GM18951 (cell line): ENCODE data around the gene PIANP.
"Not testable (repeated sequence)": the region's sequence is repeated elsewhere in the genome, so short reads cannot be mapped to it uniquely, and the experiment has no call there.

ENCODE experiments used
- POLR2A ChIP-seq: IDR thresholded peaks from 4 replicates; pipeline ENCODE4 v1.6.1; 2011; ENCODE audit warnings: mild to moderate bottlenecking; ENCODE audit not compliant: insufficient read length, insufficient read depth; ENCODE audit errors: extremely low read depth
- in situ Hi-C: fragments of 300-500 bp; cut with MboI; formaldehyde crosslinking; loops from one replicate; pipeline ENCODE4 v1.12.0; 2022; ENCODE audit warnings: low sequenced_read_pairs, mixed read lengths, inconsistent platforms; ENCODE audit not compliant: unreplicated experiment

PIANP gene

DNA sequence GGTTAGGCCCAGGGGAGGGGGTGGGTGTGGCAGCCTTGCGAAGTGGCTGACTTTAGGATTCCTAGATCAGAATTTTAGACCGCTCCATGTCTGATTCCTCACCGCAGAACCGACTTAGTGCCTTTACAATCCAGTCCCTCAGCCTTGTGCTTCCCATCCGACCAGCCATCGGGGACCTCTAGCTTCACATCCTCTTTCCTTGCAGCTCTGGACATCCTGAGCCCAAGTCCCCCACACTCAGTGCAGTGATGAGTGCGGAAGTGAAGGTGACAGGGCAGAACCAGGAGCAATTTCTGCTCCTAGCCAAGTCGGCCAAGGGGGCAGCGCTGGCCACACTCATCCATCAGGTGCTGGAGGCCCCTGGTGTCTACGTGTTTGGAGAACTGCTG lies 23.8 kb upstream of the PIANP start:
- in situ Hi-C loops = no loop called here
- no peak for TF ChIP-seq POLR2A

DNA sequence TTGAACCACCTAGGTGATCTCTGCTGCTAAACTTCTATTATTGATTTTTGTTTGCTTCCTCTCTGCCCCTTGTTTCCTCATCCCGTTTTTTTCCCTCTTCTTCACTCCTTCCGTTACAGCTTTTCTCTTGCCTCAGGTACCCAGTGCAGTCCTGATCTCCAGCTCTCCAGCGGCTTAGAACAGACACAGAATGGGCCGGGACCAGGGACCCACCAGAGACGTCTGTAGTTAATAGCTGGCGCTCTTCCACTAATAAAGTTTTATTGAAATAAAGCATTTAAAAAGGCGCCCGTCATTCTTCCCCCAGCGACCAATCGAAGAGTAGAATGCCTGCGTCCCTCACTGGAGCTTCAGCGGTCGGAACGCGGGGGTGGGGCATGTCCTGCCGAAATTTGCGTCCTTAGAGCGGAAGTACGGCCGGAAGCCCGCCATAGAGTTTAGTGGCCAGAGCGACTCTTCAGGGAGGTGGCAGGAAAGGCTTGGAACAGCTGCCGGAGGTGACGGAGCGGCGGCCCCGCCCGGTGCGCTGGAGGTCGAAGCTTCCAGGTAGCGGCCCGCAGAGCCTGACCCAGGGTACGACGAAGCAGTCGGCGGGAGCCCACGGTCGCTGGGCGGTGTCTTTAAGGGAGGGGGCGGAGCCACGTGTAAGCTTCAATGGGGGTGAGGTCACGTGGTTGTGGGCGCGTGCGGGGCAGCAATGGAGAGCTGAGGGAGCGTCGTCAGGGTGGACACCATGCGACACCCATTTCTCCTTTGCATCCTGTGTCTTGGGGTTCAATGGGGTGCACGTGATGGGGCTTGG lies 23.2 kb upstream of the PIANP start, which contains the start of gene COPS7A:
Gene COPS7A (plus strand): TSS at position 440 of the 802 bp plus-strand sequence. CDS start 611 bp downstream, outside the sequence.
- peak; percentile 83 for TF ChIP-seq POLR2A
- in situ Hi-C loops = no loop called here

DNA sequence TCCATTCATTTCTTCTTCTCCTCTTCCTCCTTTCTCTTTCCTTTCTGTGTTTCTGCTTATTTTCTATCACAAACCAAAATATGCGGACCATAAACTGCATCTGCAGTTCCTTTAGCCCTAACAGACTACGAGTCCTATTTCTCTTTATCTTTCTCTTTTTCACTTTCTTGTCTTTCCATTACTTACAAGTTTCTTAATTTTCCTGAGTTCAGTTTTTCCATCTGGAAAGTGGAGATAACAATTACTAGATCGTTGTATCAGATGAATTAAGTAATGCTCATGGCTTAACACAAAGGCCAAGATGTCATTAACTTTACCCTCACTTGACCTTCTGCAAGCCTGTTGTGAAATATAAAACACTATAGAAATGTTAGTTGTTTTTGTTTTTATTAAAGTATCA lies 22.2 kb upstream of the PIANP start:
- in situ Hi-C loops = no loop called here

DNA sequence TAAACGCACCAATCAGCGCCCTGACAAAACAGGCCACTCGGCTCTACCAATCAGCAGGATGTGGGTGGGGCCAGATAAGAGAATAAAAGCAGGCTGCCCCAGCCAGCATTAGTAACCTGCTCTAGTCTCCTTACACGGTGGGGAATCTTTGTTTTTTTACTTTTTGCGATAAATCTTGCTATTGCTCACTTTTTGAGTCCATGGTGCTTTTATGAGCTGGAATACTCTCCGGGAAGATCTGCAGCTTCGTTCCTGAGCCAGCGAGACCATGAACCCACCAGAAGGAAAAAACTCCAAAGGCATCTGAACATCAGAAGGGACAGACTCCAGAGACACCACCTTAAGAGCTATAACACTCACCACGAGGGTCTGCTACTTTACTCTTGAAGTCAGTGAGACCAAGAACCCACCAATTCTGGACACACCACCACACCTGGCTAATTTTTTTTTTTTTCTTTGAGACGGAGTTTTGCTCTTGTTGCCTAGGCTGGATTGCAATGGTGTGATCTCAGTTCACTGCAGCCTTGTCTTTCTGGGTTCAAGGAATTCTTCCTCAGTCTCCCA lies 16.3 kb upstream of the PIANP start:
- no peak for TF ChIP-seq POLR2A
- in situ Hi-C loops = no loop called here

More for the DNA sequence above, 22.2 kb upstream of the PIANP start:
- no peak for TF ChIP-seq POLR2A

DNA sequence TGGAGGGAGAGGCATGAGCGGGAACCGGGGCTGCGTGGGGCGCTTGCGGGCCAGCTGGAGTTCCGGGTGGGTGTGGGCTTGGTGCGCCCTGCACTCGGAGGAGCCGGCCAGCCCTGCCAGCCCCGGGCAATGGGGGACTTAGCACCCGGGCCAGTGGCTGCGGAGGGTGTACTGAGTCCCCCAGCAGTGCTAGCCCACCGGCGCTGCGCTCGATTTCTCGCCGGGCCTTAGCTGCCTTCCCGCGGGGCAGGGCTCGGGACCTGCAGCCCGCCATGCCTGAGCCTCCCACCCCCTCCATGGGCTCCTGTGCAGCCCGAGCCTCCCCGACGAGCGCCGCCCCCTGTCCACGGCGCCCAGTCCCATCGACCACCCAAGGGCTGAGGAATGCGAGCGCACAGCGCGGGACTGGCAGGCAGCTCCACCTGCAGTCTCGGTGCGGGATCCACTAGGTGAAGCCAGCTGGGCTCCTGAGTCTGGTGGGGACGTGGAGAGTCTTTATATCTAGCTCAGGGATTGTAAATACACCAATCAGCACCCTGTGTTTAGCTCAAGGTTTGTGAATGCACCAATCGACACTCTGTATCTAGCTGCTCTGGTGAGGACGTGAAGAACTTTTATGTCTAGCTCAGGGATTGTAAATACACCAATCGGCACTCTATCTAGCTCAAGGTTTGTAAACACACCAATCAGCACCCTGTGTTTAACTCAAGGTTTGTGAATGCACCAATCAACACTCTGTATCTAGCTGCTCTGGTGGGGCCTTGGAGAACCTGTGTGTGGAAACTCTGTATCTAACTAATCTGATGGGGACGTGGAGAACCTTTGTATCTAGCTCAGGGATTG lies 15.6 kb upstream of the PIANP start:
- in situ Hi-C loops = not testable (repeated sequence)

DNA sequence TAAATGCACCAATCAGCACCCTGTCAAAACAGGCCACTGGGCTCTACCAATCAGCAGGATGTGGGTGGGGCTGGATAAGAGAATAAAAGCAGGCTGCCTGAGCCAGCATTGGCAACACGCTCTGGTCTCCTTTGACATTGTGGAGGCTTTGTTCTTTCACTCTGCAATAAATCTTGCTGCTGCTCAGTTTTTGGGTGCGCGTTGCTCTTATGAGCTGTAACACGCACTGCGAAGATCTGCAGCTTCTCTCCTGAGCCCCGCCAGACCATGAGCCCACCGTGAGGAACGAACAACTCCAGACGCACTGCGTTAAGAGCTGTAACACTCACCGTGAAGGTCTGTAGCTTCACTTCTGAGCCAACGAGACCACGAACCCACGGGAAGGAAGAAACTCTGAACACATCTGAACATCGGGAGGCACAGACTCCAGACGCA lies 8.4 kb upstream of the PIANP start:
- no peak for TF ChIP-seq POLR2A

DNA sequence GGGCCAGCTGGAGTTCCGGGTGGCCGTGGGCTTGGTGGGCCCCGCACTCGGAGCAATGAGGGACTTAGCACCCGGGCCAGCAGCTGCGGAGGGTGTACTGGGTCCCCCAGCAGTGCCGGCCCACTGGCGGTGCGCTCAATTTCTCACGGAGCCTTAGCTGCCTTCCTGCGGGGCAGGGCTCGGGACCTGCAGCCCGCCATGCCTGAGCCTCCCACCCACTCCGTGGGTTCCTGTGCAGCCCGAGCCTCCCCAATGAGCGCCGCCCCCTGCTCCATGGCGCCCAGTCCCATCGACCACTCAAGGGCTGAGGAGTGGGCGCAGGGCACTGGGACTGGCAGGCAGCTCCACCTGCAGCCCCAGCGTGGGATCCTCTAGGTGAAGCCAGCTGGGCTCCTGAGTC lies 7.7 kb upstream of the PIANP start:
- in situ Hi-C loops = not testable (repeated sequence)

More for the DNA sequence above, 8.4 kb upstream of the PIANP start:
- in situ Hi-C loops = no loop called here

DNA sequence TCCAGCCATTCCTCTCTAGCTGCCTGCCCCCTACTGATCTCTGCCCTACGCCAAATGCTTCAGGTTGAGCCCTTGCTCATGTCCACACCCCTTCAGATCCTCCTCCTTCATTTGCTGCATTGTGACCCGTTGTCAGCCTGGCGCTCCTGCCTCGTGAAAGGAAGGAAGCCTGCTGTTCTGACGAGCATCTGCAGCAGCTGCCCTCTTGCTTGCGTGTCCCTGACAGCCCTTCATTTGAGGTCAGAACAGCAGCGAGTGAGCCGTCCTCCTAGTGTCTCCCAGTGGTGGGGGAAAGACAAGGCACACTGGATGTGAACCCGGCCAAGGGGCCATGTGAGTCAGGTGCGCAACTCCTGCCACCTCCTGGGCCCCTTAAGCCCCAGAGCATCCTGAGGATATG lies 3.0 kb upstream of the PIANP start:
- no peak for TF ChIP-seq POLR2A
- in situ Hi-C loops = no loop called here

DNA sequence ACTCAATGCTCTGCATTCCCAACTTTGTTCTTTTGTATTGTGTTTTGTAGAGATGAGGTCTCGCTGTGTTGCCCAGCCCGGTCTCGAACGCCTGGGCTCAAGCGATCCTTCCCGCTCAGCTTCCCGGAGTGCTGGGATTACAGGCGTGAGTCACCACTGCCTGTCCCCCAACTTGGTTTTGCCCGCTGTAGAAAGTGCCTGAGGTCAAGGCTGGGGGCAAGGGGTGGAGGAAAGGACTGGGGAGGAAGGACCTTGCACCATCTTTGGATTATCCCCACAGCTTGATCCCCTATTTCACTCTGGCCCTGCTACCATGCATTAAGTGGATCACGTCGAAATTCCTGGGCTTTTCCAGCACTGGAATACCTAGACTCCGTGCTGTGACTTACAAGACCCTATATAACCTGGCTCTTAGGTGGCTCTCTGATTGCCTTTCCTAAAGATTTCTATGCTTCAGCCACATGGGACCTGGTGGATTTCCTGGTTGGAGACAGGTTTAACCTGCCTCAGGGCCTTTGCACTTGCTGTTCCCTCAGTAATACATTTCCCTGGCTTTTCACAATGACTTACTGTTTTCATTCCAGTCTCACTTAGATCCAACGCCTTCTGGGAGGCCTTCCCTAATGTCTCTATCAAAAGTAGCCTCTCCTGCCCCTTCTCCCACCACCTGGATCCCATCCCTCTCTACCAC lies 608 bp upstream of the PIANP start:
- no peak for TF ChIP-seq POLR2A
- in situ Hi-C loops = no loop called here

DNA sequence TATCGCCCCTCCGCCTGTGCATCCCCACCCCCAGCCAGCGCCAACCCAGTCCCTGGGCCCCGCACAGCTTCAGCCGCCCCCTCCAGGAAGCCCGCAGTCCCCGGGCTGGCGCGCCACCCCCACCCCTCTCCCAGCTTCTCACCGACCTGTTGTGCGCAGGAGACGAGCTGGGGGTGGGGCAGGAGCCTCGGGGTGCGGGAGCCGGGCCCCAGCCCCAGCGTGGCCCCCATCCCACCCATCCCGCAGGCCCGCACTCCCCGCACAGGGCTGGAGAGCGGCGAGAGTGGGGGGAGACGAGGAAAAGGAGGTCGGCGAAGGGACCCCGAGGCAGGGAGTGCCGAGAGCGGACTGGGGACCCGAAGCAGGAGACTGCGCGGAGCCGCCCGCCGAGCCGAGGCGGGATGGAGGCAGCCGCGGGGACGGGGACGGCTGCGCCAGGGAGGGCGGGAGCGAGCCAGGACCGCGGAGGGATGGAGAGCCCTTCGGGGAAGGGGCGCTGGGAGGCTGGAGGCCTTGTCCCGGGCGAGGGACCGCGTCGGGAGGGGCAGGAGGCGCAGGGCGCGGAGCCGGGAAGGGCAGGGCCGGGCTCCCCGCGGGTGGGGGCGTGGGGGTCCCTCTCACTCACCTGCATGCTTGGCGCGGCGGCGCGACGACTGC lies 498 bp downstream of the PIANP start:
- in situ Hi-C loops = no loop called here
- no peak for TF ChIP-seq POLR2A

DNA sequence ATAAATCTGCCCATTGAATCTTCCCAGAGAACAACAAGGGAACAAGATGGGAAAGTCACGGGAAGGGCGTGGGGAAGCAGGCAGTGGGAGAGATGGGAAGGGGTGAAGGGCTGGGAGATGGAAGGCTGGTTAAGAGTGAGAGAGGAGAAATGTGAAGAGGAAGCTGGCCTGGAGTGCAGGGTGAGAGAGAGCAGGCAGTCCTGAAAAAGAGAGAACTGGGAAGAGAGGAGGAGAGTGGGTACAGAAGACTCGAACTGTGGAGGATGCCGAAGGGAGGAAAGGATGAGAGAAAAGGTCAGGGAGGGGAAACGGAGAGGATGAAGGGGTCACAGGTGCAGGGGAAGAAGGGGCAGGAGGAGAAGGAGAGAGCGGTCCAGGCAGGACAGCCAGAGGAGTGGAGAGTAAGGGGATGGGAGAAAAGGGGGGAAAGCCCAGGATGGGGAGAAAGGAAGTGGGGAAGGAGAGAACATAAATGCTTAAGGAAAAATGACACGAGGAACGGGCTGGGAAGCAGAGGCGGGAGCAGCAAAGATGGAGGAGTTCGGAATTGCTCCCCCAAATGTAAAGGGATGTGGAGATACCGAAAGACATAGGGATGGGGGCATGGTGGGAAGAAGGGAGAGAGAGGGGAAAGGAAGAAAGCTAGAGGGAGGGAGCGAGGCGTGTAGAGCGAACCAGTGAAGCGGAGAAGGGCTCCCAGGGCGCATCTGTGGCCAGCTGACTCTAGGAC lies 1.2 kb downstream of the PIANP start:
- in situ Hi-C loops = no loop called here

DNA sequence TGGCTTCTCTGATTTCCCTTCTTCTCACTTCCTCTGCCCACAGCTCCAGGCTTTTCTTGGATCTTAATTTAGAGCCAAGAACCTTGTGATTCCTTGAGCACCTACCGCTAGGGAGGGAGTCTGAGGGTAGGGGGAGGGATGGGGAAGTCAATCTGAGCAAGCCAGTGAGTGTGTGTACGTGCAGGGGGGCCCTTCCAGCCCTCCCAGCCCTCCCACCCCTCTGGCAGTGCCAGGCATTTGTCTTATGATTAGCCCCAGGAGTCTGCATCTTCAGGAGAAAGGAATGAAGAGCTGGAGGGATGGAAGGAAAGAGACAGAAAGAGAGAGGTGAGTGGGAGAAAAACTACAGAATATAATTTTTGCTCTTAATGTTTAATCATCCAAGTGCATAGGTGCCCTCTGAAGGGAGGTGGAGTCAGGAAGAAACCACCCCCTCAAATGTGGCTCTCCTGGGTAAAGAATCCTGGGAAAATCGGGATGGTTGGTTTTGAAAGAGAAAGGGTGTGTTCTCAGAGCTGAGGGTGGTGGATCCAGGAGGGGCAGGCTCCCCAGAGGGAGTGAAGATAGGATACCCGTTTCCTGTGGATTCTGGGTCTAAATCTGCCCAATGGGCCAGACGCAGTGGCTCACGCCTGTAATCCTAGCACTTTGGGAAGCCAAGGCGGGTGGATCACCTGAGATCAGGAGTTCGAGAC lies 2.1 kb downstream of the PIANP start:
- no peak for TF ChIP-seq POLR2A
- in situ Hi-C loops = no loop called here

More for the DNA sequence above, 1.2 kb downstream of the PIANP start:
- no peak for TF ChIP-seq POLR2A
